GM19467 (cell line): Measurements from ENCODE around the gene UGT3A1.
A peak's percentile ranks its signal among the peaks of the same experiment; 100 is the strongest.
"Not testable (repeated sequence)": the region's sequence is repeated elsewhere in the genome, so short reads cannot be mapped to it uniquely, and the experiment has no call there.

Source experiments
- ATAC-seq: cut with Tn5 transposase; IDR thresholded peaks from one replicate; pipeline ENCODE4 v1.9.1; 2021; ENCODE audit warnings: mild to moderate bottlenecking, moderate library complexity; ENCODE audit not compliant: unreplicated experiment

Gene UGT3A1

GRCh38 chr5:35990520-35990919 is 670 bp downstream of the UGT3A1 start:
- no peak for ATAC-seq

- ATAC-seq: no peak
Measured at GRCh38 chr5:35988529-35988928, 2.7 kb downstream of the UGT3A1 start.

GRCh38 chr5:35987776-35988175 is 3.4 kb downstream of the UGT3A1 start:
- ATAC-seq: no peak

GRCh38 chr5:35979715-35980114 is 11.5 kb downstream of the UGT3A1 start:
- no peak for ATAC-seq

- ATAC-seq: not testable (repeated sequence)
Measured at GRCh38 chr5:35976859-35977258, 14.3 kb downstream of the UGT3A1 start.

GRCh38 chr5:35974570-35974969 is 16.6 kb downstream of the UGT3A1 start:
- ATAC-seq: no peak

- no peak for ATAC-seq
Measured at GRCh38 chr5:35971878-35972210, 19.3 kb downstream of the UGT3A1 start.

GRCh38 chr5:35971186-35971877 is 19.9 kb downstream of the UGT3A1 start:
- ATAC-seq: no peak

- ATAC-seq: no peak
Measured at GRCh38 chr5:35963381-35963843, 27.8 kb downstream of the UGT3A1 start.

GRCh38 chr5:35960328-35960727 is 30.9 kb downstream of the UGT3A1 start:
- ATAC-seq: no peak

- ATAC-seq: no peak
Measured at GRCh38 chr5:35956429-35956828, 34.8 kb downstream of the UGT3A1 start.

GRCh38 chr5:35954175-35954574 is 37.0 kb downstream of the UGT3A1 start:
- ATAC-seq: no peak

GRCh38 chr5:35947085-35947484 is 44.1 kb downstream of the UGT3A1 start:
- ATAC-seq: no peak

- ATAC-seq: no peak
Measured at GRCh38 chr5:35939639-35940038, 51.6 kb downstream of the UGT3A1 start.

- ATAC-seq: no peak
Measured at GRCh38 chr5:35938568-35939227, 52.5 kb downstream of the UGT3A1 start, which contains the start of gene CAPSL. Gene CAPSL, minus strand, starts transcription at chr5:35938622. Its CDS starts 17,502 bp downstream, at chr5:35921120.

GRCh38 chr5:35926389-35927051 is 64.7 kb downstream of the UGT3A1 start:
- peak; percentile 61 for ATAC-seq

- no peak for ATAC-seq
Measured at GRCh38 chr5:35924950-35925722, 66.1 kb downstream of the UGT3A1 start.

- no peak for ATAC-seq
Measured at GRCh38 chr5:35924122-35924949, 66.9 kb downstream of the UGT3A1 start.

GRCh38 chr5:35922468-35922867 is 68.7 kb downstream of the UGT3A1 start:
- no peak for ATAC-seq

- no peak for ATAC-seq
Measured at GRCh38 chr5:35921930-35922329, 69.3 kb downstream of the UGT3A1 start.
